ENCODE measurements around the gene MYCL.

DNA sequence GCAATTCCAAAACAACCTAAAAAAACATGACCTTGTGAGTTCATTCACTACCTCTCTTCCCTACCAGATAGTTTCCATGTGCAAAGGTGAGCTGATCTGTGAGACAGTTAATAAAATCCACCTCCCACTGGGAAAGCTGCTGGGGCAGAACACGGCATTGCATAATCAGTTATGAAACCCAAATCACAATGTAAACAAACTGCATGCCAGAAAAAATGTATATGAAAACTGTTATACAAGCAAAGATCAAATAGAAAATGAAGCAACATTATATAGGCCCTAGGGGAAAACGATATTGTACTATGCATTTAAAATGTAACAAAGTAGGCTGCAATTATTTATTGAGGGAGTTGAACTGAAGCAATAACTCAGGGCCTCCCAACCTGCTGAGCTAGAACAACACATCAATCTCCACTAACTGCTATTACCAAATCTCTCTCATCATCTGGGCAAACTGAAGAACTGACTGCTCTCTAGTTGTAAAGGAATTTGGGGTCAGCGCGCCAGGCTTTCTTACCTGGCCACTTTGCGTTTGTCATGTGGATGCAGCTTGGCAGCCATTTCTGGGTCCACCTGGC lies 49.4 kb downstream of the MYCL start:
- no peak for TF ChIP-seq ISL1 (CRISPR knock-in tag; IDR thresholded peaks at IDR 0.05)
- no peak for TF ChIP-seq ZFP3 (CRISPR knock-in tag; IDR thresholded peaks at IDR 0.05)
- TF ChIP-seq ZFP30 (CRISPR knock-in tag; IDR thresholded peaks at IDR 0.05), result no peak
- TF ChIP-seq ARNTL (CRISPR knock-in tag; IDR thresholded peaks at IDR 0.05; ENCODE audit: borderline replicate concordance, low read depth), result no peak
- no peak for TF ChIP-seq GLIS3 (CRISPR knock-in tag; IDR thresholded peaks at IDR 0.05)
- TF ChIP-seq ZNF70 (CRISPR knock-in tag; IDR thresholded peaks at IDR 0.05), result no peak
- no peak for TF ChIP-seq RARB (CRISPR knock-in tag; IDR thresholded peaks at IDR 0.05)
- TF ChIP-seq, protein P1, sequence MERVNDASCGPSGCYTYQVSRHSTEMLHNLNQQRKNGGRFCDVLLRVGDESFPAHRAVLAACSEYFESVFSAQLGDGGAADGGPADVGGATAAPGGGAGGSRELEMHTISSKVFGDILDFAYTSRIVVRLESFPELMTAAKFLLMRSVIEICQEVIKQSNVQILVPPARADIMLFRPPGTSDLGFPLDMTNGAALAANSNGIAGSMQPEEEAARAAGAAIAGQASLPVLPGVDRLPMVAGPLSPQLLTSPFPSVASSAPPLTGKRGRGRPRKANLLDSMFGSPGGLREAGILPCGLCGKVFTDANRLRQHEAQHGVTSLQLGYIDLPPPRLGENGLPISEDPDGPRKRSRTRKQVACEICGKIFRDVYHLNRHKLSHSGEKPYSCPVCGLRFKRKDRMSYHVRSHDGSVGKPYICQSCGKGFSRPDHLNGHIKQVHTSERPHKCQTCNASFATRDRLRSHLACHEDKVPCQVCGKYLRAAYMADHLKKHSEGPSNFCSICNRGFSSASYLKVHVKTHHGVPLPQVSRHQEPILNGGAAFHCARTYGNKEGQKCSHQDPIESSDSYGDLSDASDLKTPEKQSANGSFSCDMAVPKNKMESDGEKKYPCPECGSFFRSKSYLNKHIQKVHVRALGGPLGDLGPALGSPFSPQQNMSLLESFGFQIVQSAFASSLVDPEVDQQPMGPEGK (CRISPR knock-in tag; IDR thresholded peaks at IDR 0.05; ENCODE audit: borderline replicate concordance), result no peak
- TF ChIP-seq, protein P2, sequence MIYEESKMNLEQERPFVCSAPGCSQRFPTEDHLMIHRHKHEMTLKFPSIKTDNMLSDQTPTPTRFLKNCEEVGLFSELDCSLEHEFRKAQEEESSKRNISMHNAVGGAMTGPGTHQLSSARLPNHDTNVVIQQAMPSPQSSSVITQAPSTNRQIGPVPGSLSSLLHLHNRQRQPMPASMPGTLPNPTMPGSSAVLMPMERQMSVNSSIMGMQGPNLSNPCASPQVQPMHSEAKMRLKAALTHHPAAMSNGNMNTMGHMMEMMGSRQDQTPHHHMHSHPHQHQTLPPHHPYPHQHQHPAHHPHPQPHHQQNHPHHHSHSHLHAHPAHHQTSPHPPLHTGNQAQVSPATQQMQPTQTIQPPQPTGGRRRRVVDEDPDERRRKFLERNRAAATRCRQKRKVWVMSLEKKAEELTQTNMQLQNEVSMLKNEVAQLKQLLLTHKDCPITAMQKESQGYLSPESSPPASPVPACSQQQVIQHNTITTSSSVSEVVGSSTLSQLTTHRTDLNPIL (CRISPR knock-in tag; IDR thresholded peaks at IDR 0.05; ENCODE audit: low read depth), result no peak
- no peak for TF ChIP-seq OSR1 (CRISPR knock-in tag; IDR thresholded peaks at IDR 0.05)

Measured in SK-N-SH treated with all-trans-retinoic acid at 6 μM for 48 hours (cell line).